Measurements from ENCODE around the gene SUSD2.

GRCh38 chr22:24159650-24160049, 21.6 kb upstream of the SUSD2 start:
- TF ChIP-seq CTCF (IDR thresholded peaks at IDR 0.05) (no peak), POLR2A (IDR thresholded peaks at IDR 0.05) (no peak)
